Thyroid gland (tissue), 4 donors: ENCODE data around the gene NREP.

Experiments used
- CTCF ChIP-seq, 6 experiments: fragments of 200-600 bp in 3 of 6; fragments of 450-650 bp in 3 of 6; sonication (generic) in 3 of 6; IDR thresholded peaks; one replicate each; pipeline ENCODE4 v1.5.1; 2016 to 2019; ENCODE audit warnings: antibody characterized with exemption in 6 of 6, mild to moderate bottlenecking in 2 of 6, inconsistent platforms in 1 of 6, moderate library complexity in 1 of 6
- POLR2A ChIP-seq, 2 donors: fragments of 450-650 bp; IDR thresholded peaks; one replicate each; pipeline ENCODE4 v1.6.1; 2017; ENCODE audit warnings: antibody characterized with exemption in 2 of 2, mild to moderate bottlenecking in 2 of 2, moderate library complexity in 1 of 2

GRCh38 chr5:111697881-111698757 is 58.9 kb downstream of the NREP start:
- no peak for TF ChIP-seq CTCF (IDR thresholded peaks at IDR 0.05)
- TF ChIP-seq POLR2A (IDR thresholded peaks at IDR 0.05), result no peak
